Natural killer cell (primary cell): ENCODE results near the gene COL1A1. TPM values are rescaled to one million over a fixed set of nuclear protein-coding genes. Genes with fewer than 3 reads are reported as not detected.

Experiments
- ATAC-seq, 3 donors: fragments of 150-1000 bp in 2 of 3; fragments of 200-7000 bp in 1 of 3; cut with Tn5 transposase; 1 replicate in 1 of 3; 2 replicates in 2 of 3; pipeline ENCODE4 v1.10.0; 2021; ENCODE audit warnings: mild to moderate bottlenecking in 2 of 3, moderate library complexity in 2 of 3
- DNase-seq, 2 donors: peaks; one replicate each; pipeline versions ENCODE4 v3.0.0 to v3.0.0-alpha.2; 2013 to 2021; ENCODE audit warnings: mixed read lengths in 1 of 2
- H3K27ac ChIP-seq: one replicate; pipeline ENCODE4 v1.5.1; 2013; ENCODE audit warnings: mild to moderate bottlenecking, low read length
- H3K27me3 ChIP-seq: one replicate; pipeline ENCODE4 v1.6.1; 2013; ENCODE audit warnings: low read length; ENCODE audit not compliant: control insufficient read depth, insufficient read depth
- H3K36me3 ChIP-seq: one replicate; pipeline ENCODE4 v1.6.1; 2013; ENCODE audit warnings: low read length; ENCODE audit not compliant: control insufficient read depth, insufficient read depth
- H3K4me1 ChIP-seq: one replicate; pipeline ENCODE4 v1.6.1; 2013; ENCODE audit warnings: low read length; ENCODE audit not compliant: control insufficient read depth, insufficient read depth
- H3K4me3 ChIP-seq: one replicate; pipeline ENCODE4 v1.5.1; 2013; ENCODE audit warnings: low read length
- H3K9me3 ChIP-seq: one replicate; pipeline ENCODE4 v1.6.1; 2013; ENCODE audit warnings: low read length; ENCODE audit not compliant: control insufficient read depth, insufficient read depth
- H3K27ac Mint-ChIP-seq, 2 donors: one replicate each; pipeline ENCODE4 v1.8.0; 2022; ENCODE audit warnings: mild to moderate bottlenecking in 2 of 2, mixed read lengths in 2 of 2, moderate library complexity in 1 of 2
- H3K27me3 Mint-ChIP-seq, 2 donors: one replicate each; pipeline ENCODE4 v1.8.0; 2022; ENCODE audit warnings: low read depth in 2 of 2, mixed read lengths in 2 of 2
- H3K36me3 Mint-ChIP-seq: one replicate; pipeline ENCODE4 v1.8.0; 2022; ENCODE audit warnings: mixed read lengths
- H3K4me1 Mint-ChIP-seq, 2 donors: one replicate each; pipeline ENCODE4 v1.8.0; 2022; ENCODE audit warnings: mixed read lengths in 2 of 2
- H3K4me3 Mint-ChIP-seq: one replicate; pipeline ENCODE4 v1.8.0; 2022; ENCODE audit warnings: mild to moderate bottlenecking, moderate library complexity, mixed read lengths
- H3K9me3 Mint-ChIP-seq, 2 donors: one replicate each; pipeline ENCODE4 v1.8.0; 2022; ENCODE audit warnings: mixed read lengths in 2 of 2
- WGBS: methylation state at CpG from one replicate; pipeline ENCODE4 v1.1.7; 2013; ENCODE audit warnings: missing lambda C conversion rate; ENCODE audit not compliant: insufficient coverage; 5-methylcytosine and 5-hydroxymethylcytosine counted together
- intact Hi-C: fragments of 100-400 bp; cut with micrococcal nuclease; formaldehyde crosslinking; loops from one replicate; pipeline ENCODE4 v1.14.2; 2022
- total RNA-seq, 4 donors: library from RNA; stranded (reverse); fragments of 120-200 nt in 1 of 4; gene quantifications; one replicate each; pipeline versions ENCODE4 v1.2.3 to v1.2.4, GENCODE V29; 2013 to 2022
- TF ChIP-seq, protein P1 (sequence below): fragments of 200-600 bp; IDR thresholded peaks from one replicate; pipeline ENCODE4 v1.8.0; 2022; ENCODE audit warnings: antibody characterized with exemption

The COL1A1 gene
- total RNA-seq, 3 donors from 2014 or later (not counting 1 experiment from before 2014, with no cell fraction given): 2.3 to 7.5 (median 2.6) TPM

DNA sequence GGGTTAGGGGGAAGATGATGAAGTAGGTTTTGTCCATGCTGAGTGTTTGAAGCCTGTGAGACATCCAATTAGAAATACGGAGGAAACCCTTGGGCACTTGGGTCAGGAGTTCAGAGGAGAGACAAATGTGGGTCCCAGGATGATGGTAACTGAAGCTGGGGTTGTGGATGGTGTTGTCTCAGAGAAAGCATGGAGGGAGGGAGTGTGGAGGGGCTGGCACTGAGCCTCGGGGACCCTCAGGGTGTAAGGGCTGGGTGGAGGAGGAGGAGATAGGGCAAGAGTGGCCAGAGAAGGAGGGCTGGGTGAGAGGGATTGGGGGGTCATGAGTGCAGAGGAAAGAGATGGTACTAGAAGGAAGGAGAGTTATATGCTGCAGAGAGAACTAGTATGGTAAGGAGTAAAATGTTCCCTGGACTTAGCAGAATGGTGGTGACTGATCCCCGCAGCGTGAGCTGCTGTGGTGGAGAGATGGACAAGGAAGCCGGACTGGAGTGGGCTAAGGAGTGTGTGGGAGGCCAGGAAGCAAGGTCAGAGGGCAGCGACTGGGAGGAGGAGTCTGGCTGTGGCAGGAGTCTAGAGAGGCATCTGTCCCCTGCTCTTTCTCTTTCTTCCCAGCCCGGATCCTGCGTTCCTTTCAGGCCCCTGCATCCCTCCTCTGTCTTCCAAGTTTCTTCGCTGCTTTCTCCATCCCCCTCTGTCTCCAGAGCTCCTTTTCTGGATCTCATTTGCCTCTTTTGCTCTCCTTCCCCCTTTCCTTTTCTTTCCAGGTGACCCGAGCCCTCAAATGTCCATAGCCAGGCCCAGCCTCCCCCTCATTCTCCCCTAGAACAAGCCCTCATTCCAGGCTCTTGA is 3.9 kb upstream of the COL1A1 start:
- no peak overlapping the region for H3K27ac ChIP-seq
- ATAC-seq: no peak
- intact Hi-C loops: no loop called here

DNA sequence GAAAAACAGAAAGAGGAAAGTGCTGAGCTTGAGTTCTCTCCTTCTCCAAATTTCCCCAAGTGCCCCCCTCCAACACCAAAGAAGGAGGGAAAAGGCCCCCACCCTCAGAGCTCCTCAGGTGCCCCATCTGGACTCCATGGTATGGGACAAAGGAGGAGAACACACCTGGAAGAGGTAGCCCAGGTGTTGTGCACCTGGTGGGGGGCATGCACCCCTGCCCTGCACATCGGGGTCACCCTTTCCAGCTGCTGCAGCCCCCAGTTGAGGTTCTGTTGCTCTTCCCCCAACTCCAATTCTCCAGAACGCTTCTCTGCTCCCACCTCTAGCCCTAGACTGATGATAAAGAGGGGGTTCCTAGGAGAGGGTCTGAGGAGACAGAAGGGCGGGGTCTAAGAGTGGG is 3.0 kb upstream of the COL1A1 start:
- H3K9me3 Mint-ChIP-seq: no peaks in the 10 kb centered on the region
- ATAC-seq: no peak
- intact Hi-C loops: no loop called here

More for the DNA sequence above, 3.9 kb upstream of the COL1A1 start:
- TF ChIP-seq, protein P1, sequence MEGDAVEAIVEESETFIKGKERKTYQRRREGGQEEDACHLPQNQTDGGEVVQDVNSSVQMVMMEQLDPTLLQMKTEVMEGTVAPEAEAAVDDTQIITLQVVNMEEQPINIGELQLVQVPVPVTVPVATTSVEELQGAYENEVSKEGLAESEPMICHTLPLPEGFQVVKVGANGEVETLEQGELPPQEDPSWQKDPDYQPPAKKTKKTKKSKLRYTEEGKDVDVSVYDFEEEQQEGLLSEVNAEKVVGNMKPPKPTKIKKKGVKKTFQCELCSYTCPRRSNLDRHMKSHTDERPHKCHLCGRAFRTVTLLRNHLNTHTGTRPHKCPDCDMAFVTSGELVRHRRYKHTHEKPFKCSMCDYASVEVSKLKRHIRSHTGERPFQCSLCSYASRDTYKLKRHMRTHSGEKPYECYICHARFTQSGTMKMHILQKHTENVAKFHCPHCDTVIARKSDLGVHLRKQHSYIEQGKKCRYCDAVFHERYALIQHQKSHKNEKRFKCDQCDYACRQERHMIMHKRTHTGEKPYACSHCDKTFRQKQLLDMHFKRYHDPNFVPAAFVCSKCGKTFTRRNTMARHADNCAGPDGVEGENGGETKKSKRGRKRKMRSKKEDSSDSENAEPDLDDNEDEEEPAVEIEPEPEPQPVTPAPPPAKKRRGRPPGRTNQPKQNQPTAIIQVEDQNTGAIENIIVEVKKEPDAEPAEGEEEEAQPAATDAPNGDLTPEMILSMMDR: no peak
- DNase-seq: no peak
- WGBS: 84% methylated on average over 10 of the region's 10 CpGs
- Histone ChIP-seq H3K27me3 (peaks cover 16% of the 10 kb centered on the region), H3K36me3 (no peaks in the 10 kb centered on the region), H3K4me1 (peaks cover 9% of the 10 kb centered on the region), H3K9me3 (no peaks in the 10 kb centered on the region), H3K4me3 (no peak overlapping the region)
- peaks cover 72 to 74% of the 10 kb centered on the region in 2 donors for H3K27me3 Mint-ChIP-seq
- no peaks in the 10 kb centered on the region for H3K9me3 Mint-ChIP-seq
- H3K4me1 Mint-ChIP-seq: peaks cover 11 to 16% of the 10 kb centered on the region in 2 donors
- H3K4me3 Mint-ChIP-seq: no peak overlapping the region
- no peaks in the 10 kb centered on the region for H3K36me3 Mint-ChIP-seq
- H3K27ac Mint-ChIP-seq: no peak overlapping the region

DNA sequence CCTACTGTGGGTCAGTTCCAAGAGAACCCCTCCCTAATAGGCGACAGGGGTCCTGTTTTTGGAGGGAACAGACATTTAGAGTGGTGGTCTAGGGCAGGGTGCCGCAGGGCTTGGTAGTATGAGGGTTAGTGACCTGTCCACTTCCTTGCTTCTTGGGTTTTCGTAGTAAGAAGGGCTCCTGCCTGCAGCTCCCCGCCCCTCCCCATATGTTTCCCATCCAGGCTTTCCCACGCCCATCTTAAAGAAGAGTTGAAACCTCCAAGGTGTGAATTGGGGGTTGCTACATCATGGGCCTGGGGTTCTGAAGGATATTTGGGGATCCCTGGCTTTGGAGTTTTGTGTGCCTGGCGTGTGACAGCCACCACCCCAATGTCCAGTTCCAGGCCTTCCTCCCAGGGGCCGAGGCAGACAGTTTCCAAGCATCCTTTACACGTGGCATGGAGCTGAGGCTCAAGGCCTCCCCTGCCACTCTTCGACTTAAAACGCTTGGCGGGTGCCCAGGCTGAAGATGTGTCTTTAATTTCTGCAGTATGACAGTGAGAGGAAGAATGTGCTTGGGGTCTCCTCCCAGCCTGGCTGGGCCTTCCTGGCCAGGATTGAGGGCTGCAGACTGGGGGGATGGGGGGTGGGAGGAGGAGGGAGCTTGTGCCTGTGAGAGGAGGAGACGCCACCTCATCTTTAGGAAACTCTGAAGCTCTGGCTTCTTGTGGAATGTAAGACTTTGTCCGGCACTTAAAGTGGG is 2.3 kb upstream of the COL1A1 start:
- no peak overlapping the region for H3K27ac ChIP-seq
- H3K4me1 ChIP-seq: peaks cover 17% of the 10 kb centered on the region
- ATAC-seq (no peak), DNase-seq (no peak)
- WGBS: 86% methylated on average over 9 of the region's 13 CpGs
- intact Hi-C loops: no loop called here
- Mint-ChIP-seq H3K27ac (no peak overlapping the region), H3K4me3 (no peak overlapping the region), H3K27me3 (peaks cover 68% of the 10 kb centered on the region in 2 donors), H3K36me3 (no peaks in the 10 kb centered on the region), H3K4me1 (peaks cover 13 to 21% of the 10 kb centered on the region in 2 donors), H3K9me3 (no peaks in the 10 kb centered on the region)
- H3K27me3 ChIP-seq: peaks cover 22% of the 10 kb centered on the region
- no peaks in the 10 kb centered on the region for H3K9me3 ChIP-seq
- no peak overlapping the region for H3K4me3 ChIP-seq
- TF ChIP-seq, protein P1: no peak
- H3K36me3 ChIP-seq: no peaks in the 10 kb centered on the region

More for the DNA sequence above, 3.0 kb upstream of the COL1A1 start:
- no peak overlapping the region for H3K4me3 ChIP-seq
- Mint-ChIP-seq H3K4me1 (peaks cover 13 to 21% of the 10 kb centered on the region in 2 donors), H3K27me3 (peaks cover 72% of the 10 kb centered on the region in 2 donors), H3K27ac (no peak overlapping the region), H3K4me3 (no peak overlapping the region), H3K36me3 (no peaks in the 10 kb centered on the region)
- 83% methylated on average over 2 of the region's 3 CpGs for WGBS
- H3K36me3 ChIP-seq: no peaks in the 10 kb centered on the region
- TF ChIP-seq, protein P1: no peak
- no peaks in the 10 kb centered on the region for H3K9me3 ChIP-seq
- no peak overlapping the region for H3K27ac ChIP-seq
- DNase-seq: no peak
- H3K4me1 ChIP-seq: peaks cover 17% of the 10 kb centered on the region
- H3K27me3 ChIP-seq: peaks cover 22% of the 10 kb centered on the region
